ENCODE data around the gene RYR1.
"Not testable (repeated sequence)": the region's sequence is repeated elsewhere in the genome, so short reads cannot be mapped to it uniquely, and the experiment has no call there.

RYR1 gene

GRCh38 chr19:38512277-38512676 is 78.8 kb downstream of the RYR1 start:
- H3K27ac ChIP-seq = no peak overlapping the region
- TF ChIP-seq ZFX (IDR thresholded peaks at IDR 0.05) (no peak), CTCF (conservative IDR thresholded peaks at IDR 0.05) (no peak)

DNA sequence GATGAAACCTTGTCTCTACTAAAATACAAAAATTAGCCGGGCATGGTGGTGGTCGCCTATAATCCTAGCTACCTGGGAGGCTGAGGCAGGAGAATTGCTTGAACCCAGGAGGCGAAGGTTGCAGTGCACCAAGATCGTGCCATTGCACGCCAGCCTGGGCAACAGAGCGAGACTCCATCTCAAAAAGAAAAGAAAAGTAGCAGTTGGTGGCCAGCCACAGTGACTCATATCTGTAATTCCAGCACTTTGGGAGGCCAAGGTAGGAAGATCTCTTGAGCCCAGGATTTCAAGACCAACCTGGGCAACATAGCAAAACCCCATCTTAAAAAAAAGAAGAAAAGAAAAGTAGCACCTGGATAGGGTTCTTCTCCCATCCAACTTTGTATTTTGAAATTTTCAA is 79.7 kb downstream of the RYR1 start:
- H3K27ac ChIP-seq = not testable (repeated sequence)

DNA sequence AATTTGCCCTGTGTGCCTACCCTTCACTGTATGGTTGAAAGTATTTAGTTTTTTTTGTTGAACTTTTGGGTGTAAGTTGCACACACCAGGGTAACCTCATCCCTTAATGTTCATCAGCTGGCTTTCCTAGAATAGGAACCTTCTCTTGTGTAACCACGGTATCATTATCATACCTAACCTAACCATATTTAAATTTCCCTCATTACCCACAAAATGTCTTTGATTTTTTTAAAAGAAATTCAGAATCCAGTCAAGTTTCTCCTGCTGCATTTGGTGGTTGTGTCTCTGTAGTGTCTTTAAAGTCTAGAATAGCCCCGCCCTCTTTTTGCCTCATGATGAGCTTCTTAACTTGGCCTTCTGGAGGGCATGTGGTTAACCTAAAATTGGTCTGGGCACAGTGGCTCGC is 80.3 kb downstream of the RYR1 start:
- H3K27ac ChIP-seq = no peak overlapping the region
- no peak for TF ChIP-seq ZFX (IDR thresholded peaks at IDR 0.05)
- no peak for TF ChIP-seq CTCF (conservative IDR thresholded peaks at IDR 0.05)

GRCh38 chr19:38514812-38515633 is 81.5 kb downstream of the RYR1 start:
- no peak overlapping the region for H3K27ac ChIP-seq
- TF ChIP-seq CTCF (conservative IDR thresholded peaks at IDR 0.05) (peak; percentile 97), ZFX (IDR thresholded peaks at IDR 0.05) (no peak)

DNA sequence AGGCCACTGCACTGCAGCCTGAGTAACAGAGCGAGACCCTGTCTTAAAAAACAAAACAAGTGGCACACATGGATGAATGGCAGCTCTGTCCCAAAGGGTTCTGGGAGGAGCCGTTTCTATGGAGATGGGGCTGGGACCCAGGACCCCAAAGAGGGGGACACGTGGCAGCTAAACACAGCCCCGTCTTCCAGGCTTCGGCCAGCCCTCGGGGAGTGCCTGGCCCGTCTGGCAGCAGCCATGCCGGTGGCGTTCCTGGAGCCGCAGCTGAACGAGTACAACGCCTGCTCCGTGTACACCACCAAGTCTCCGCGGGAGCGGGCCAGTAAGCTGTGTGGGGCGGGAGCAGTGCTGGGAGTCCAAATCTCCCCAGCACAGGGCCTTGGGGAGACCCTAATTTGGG is 82.4 kb downstream of the RYR1 start:
- H3K27ac ChIP-seq = no peak overlapping the region
- TF ChIP-seq ZFX (IDR thresholded peaks at IDR 0.05) (no peak), CTCF (conservative IDR thresholded peaks at IDR 0.05) (no peak)

DNA sequence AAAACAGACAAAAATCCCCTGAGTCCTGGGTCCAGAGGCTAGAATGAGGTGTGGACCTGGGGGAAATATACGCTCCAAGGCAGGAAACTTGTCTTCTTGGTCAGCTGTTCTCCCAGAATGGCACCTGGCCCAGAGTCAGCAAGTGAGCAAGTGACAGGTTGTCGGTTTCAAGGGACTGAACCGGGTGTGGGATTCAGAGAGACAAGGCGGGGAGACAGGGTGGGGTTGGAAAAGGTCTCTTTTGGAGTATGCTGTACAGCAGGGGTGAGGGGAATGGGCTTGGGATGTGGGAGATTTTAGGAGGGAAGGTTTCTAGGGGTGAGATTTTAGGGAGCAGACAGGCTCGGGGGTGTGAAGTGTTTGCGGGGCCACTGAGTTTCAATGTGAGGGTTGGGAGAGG is 83.3 kb downstream of the RYR1 start:
- no peak overlapping the region for H3K27ac ChIP-seq
- no peak for TF ChIP-seq CTCF (conservative IDR thresholded peaks at IDR 0.05)
- no peak for TF ChIP-seq ZFX (IDR thresholded peaks at IDR 0.05)

DNA sequence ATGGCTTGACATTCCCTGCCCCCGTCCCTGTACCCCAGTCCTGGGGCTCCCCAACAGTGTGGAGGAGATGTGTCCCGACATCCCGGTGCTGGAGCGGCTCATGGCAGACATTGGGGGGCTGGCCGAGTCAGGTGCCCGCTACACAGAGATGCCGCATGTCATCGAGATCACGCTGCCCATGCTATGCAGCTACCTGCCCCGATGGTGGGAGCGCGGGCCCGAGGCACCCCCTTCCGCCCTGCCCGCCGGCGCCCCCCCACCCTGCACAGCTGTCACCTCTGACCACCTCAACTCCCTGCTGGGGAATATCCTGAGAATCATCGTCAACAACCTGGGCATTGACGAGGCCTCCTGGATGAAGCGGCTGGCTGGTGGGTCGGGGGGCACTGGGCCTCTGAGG is 83.8 kb downstream of the RYR1 start:
- TF ChIP-seq CTCF (conservative IDR thresholded peaks at IDR 0.05) (no peak), ZFX (IDR thresholded peaks at IDR 0.05) (no peak)
- H3K27ac ChIP-seq = no peak overlapping the region

DNA sequence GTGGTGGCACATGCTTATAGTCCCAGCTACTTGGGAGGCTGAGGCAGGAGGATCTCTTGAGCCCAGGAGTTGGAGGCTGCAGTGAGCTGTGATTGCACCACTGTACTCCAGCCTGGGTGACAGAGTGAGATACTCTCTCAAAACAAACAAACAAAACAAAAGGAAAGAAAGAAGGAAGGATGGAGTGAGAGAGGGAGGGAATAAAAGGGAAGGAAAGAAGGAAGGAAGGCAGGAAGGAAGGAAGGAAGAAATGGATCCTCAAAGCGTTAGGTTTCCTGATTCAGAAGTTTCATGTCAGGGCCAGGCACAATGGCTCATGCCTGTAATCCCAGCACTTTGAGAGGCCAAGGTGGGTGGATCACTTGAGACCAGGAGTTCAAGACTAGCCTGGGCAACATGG is 84.5 kb downstream of the RYR1 start:
- not testable (repeated sequence) for H3K27ac ChIP-seq

Measured in C4-2B (cell line).